Aorta (tissue), 5 donors: Measurements from ENCODE around the gene CRB2. TPM values are rescaled to one million over a fixed set of nuclear protein-coding genes. Genes with fewer than 3 reads are reported as not detected.

ENCODE experiments used
- ATAC-seq: fragments of 200-7000 bp; cut with Tn5 transposase; one replicate; pipeline ENCODE4 v1.9.1; 2022; ENCODE audit warnings: moderate library complexity; ENCODE audit not compliant: low FRiP score
- DNase-seq, 2 donors: peaks; one replicate each; pipeline ENCODE4 v3.0.0-alpha.2; 2020
- H3K27ac ChIP-seq, 2 donors: one replicate each; pipeline ENCODE4 v1.5.1; 2013; ENCODE audit warnings: low read length in 2 of 2, mild to moderate bottlenecking in 2 of 2, moderate library complexity in 2 of 2, control low read depth in 1 of 2, inconsistent platforms in 1 of 2, low read depth in 1 of 2
- H3K27me3 ChIP-seq, 2 donors: one replicate each; pipeline ENCODE4 v1.6.1; 2013; ENCODE audit warnings: control low read depth in 1 of 2, low read length in 1 of 2, mild to moderate bottlenecking in 1 of 2, moderate library complexity in 1 of 2; ENCODE audit not compliant: insufficient read depth in 2 of 2, control insufficient read depth in 1 of 2
- H3K36me3 ChIP-seq, 2 donors: one replicate each; pipeline ENCODE4 v1.6.1; 2013; ENCODE audit warnings: control low read depth in 1 of 2, low read length in 1 of 2, mild to moderate bottlenecking in 1 of 2; ENCODE audit not compliant: insufficient read depth in 2 of 2, control insufficient read depth in 1 of 2
- H3K4me1 ChIP-seq, 2 donors: one replicate each; pipeline ENCODE4 v1.6.1; 2013; ENCODE audit warnings: low read length in 2 of 2, control low read depth in 1 of 2, mild to moderate bottlenecking in 1 of 2, moderate library complexity in 1 of 2; ENCODE audit not compliant: insufficient read depth in 2 of 2, control insufficient read depth in 1 of 2
- H3K4me3 ChIP-seq, 2 donors: one replicate each; pipeline ENCODE4 v1.5.1; 2013; ENCODE audit warnings: low read length in 2 of 2, control low read depth in 1 of 2, mild to moderate bottlenecking in 1 of 2
- H3K9me3 ChIP-seq: one replicate; pipeline ENCODE4 v1.6.1; 2013; ENCODE audit warnings: mild to moderate bottlenecking, low read length; ENCODE audit not compliant: control insufficient read depth
- WGBS, 2 donors: extraction: QIAGEN DNeasy Blood & Tissue Kit; methylation state at CpG; one replicate each; pipeline ENCODE4 v1.1.7; 2013; 5-methylcytosine and 5-hydroxymethylcytosine counted together
- intact Hi-C, 2 donors: fragments of 100-400 bp; cut with DNase I; formaldehyde crosslinking; loops; one replicate each; pipeline versions ENCODE4 v1.14.2 to v1.15.0; 2022
- polyA plus RNA-seq, 2 donors: library from polyadenylated mRNA; stranded (reverse); fragments of 200-250 nt; gene quantifications; one replicate each; pipeline ENCODE4 v1.2.3, GENCODE V29; 2013
- total RNA-seq, 2 donors: library from RNA; stranded (reverse); fragmentation: NEBNext Ultra II Directional; extraction: Animal tissue kit (Norgen Biotek cat#: 25700); gene quantifications; one replicate each; pipeline ENCODE4 v1.2.1, GENCODE V29; 2021
- donor health status: healthy with polysubstance abuse.
- donor health status: Bipolar disorder and iron deficiency.
- donor health status: DM: no; HTN: no; CAD: no.
- donor health status: DM: no; HTN: no; CAD: no.
- donor health status: DM: yes; HTN: yes; CAD: no.

Gene CRB2
- total and polyA plus RNA-seq, 4 donors, result 0.03 to 0.15 TPM; not detected in 2

DNA sequence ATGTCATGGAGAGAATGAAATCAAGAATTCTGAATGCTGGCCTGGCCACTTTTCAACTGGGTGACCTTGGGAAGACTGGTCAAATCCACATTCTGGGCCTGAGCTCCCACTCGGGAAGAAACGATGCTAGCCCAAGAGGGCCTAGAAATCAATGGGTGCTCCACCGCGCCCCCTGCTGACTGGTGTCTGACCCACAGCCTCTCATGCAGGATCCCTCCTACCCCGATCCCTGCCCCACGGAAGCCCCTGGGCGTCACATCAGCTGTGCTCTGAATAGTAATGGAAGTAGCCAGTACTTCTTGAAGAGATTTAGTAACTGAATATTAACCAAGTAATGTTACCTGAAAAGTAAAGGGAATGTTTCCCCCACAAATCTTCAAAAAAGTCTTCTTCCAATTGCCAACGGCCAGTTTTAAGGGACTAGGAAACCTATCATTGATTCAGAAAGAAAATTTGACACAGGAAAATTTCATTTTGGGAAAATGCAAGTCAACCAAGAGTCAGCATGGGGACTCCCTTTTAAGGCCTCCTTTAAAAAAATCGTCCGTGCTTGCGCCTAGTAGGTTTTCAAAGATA is 43.9 kb downstream of the CRB2 start:
- Histone ChIP-seq H3K4me1 (no peaks in the 10 kb centered on the region), H3K36me3 (no peaks in the 10 kb centered on the region), H3K9me3 (no peaks in the 10 kb centered on the region), H3K27ac (no peak overlapping the region), H3K4me3 (no peak overlapping the region), H3K27me3 (no peaks in the 10 kb centered on the region)
- DNase-seq (no peak), ATAC-seq (no peak)
- 83 to 84% methylated on average over 11 of the region's 11 CpGs for WGBS, 2 donors
- intact Hi-C loops, result loop anchor here (5.0 kb wide), 1 partner anchor 642 kb away; no protein-coding TSS in a partner anchor

DNA sequence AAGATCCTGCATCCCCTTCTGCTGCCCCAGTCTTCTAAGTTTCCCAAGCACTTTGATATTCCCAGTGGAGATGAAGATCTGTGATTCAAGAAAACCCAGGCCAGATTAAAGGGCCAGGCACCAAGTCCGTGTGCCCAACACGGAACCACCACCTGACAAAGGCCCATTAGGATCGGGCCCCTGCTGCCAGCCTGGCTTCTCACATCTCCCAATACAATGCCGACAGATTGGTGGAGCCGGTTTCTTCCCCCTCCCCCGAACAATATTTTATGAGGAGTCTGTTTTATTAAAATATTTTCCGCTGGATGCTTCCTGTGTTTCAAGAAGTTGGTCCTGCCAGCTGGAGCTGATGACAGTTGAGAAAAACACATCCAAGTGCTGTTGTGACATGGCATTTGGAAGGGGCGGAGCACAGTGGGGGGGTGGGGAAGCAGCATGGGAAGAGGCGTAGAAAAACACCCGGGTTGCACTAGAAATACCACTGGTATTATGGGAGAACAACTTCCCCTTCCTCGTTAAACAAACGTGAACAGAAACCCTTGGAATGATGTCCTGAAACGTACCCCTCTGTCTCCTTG is 45.0 kb downstream of the CRB2 start:
- 11 to 35% methylated on average over 13 of the region's 13 CpGs for WGBS, 2 donors
- Histone ChIP-seq H3K27me3 (no peaks in the 10 kb centered on the region), H3K9me3 (no peaks in the 10 kb centered on the region), H3K4me3 (no peak overlapping the region), H3K4me1 (no peaks in the 10 kb centered on the region), H3K36me3 (no peaks in the 10 kb centered on the region), H3K27ac (no peak overlapping the region)
- intact Hi-C loops, result loop anchor here (5.0 kb wide), 1 partner anchor 641 kb away; no protein-coding TSS in a partner anchor
- ATAC-seq, result peak; percentile 63
- no peak for DNase-seq

DNA sequence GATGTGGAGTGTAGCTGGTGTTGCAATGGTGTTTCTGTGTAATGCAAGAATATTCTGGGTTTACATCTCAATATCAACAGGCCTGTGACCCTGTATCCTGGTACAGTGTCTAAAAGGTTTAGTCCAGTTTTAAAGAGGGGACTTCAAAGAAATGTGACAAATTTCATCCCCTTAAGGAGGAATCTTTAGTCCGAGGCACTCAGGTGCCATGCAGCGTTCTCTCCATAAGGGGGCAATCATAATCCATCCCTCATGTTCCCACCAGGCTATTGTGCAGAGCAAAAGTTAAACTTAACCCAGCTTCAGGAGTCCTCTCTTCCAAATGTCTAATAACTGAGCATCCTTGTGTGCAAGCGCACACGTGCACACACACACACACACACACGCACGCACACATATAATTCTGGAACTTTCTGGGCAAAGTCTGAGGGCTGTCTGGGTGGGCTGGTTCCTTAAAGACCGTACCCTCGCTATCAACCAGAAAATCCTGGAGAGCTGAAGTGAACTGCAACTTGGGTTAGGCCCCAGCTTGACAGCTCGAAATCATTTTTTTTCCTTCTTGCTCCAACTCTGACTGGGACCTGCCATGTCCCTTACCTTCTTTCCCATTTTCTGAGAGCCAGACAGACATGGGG is 46.0 kb downstream of the CRB2 start:
- intact Hi-C loops, result loop anchor here (5.0 kb wide), 1 partner anchor 640 kb away; no protein-coding TSS in a partner anchor
- no peak for DNase-seq
- no peaks in the 10 kb centered on the region for H3K9me3 ChIP-seq
- ATAC-seq, result peak; percentile 88
- no peaks in the 10 kb centered on the region for H3K4me1 ChIP-seq
- 35 to 43% methylated on average over 9 of the region's 9 CpGs for WGBS, 2 donors
- no peaks in the 10 kb centered on the region for H3K36me3 ChIP-seq
- no peaks in the 10 kb centered on the region for H3K27me3 ChIP-seq
- H3K27ac ChIP-seq, result no peak overlapping the region
- H3K4me3 ChIP-seq, result no peak overlapping the region

DNA sequence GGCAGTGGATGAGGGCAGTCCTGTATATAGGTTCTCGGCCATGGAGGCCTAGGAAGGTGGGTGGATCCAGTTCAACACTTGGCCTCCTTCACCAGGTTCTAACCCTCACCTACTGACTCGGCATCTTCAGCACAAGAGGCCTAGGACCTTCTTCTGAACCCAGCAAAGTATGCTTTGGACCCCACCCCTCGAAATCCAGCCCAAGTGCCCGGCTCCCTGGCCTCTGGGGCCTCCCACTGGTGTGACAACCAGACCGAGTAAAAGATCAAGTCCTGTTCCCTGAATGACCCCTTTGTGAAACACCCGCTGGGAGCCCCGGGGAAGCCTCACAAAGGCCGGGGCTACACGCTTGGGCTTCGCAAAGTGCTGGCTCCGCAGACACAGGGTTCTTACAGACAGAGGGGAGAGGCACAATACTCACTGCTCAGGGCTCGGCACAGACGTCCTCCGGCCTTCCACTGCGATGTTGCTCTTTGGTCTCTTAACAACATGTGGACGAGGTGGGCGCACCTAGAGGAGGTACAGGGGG is 47.0 kb downstream of the CRB2 start:
- no peak for ATAC-seq
- Histone ChIP-seq H3K9me3 (no peaks in the 10 kb centered on the region), H3K4me3 (no peak overlapping the region), H3K36me3 (no peaks in the 10 kb centered on the region), H3K27ac (no peak overlapping the region), H3K4me1 (no peaks in the 10 kb centered on the region), H3K27me3 (no peaks in the 10 kb centered on the region)
- 93 to 95% methylated on average over 17 of the region's 17 CpGs for WGBS, 2 donors
- intact Hi-C loops, result loop anchor here (5.0 kb wide), 1 partner anchor 639 kb away; no protein-coding TSS in a partner anchor
- no peak for DNase-seq

DNA sequence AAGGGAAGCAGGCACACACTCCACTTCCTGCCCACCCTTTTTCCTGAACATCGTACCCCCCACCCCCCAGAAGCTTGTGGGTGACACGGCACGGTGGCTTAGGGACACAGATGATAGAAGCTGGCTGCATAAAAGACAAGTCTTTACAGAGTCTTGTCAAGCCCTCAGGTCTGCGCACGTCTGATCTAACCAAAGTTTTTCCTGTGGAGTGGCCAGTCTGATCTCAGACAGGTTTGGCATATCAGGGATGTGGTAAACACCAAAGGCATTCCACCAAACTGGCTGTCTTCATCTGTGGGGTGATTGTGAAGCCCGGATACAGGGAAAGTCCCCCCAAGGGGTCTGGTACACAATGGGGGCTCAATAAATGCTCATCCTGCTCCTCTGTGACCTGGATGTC is 50.0 kb downstream of the CRB2 start:
- Histone ChIP-seq H3K9me3 (no peaks in the 10 kb centered on the region), H3K27ac (no peak overlapping the region), H3K36me3 (no peaks in the 10 kb centered on the region), H3K4me1 (no peaks in the 10 kb centered on the region), H3K27me3 (no peaks in the 10 kb centered on the region), H3K4me3 (no peak overlapping the region)
- WGBS, 2 donors, result 94 to 97% methylated on average over 6 of the region's 6 CpGs
- DNase-seq (peak in 1 of 2 donors; percentile 5), ATAC-seq (no peak)
- intact Hi-C loops, result no loop called here

DNA sequence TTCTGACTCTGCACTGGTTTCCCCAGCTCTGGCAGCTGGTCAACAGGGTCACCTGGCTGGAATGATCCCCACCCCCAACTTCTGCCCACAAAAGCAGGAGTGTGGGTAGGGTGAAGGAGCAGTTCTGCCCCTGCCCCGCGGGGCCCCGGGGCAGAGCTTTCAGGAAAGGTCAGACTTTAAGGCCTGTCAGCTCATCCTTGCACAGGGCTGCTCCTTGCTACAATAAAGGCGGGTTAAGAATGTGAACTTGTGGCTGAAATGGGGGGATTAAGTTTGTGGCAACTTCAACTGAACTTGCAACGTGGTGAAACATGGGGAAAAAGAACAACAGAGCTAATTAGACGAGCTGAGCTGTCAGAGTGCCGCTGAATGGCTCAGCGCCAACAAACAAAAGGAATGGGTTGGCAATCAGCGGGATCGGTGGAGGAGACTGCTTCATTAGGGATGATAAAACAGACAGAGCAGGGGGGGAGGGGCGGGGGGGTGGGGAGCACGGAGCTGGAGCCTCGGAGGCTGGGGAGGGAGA is 50.8 kb downstream of the CRB2 start:
- no peak overlapping the region for H3K4me3 ChIP-seq
- ATAC-seq, result no peak
- intact Hi-C loops, result no loop called here
- no peaks in the 10 kb centered on the region for H3K4me1 ChIP-seq
- 71 to 74% methylated on average over 12 to 13 of the region's 13 CpGs for WGBS, 2 donors
- no peak overlapping the region for H3K27ac ChIP-seq
- peak in 1 of 2 donors; percentile 11 for DNase-seq
- H3K36me3 ChIP-seq, result no peaks in the 10 kb centered on the region
- no peaks in the 10 kb centered on the region for H3K9me3 ChIP-seq
- H3K27me3 ChIP-seq, result no peaks in the 10 kb centered on the region

DNA sequence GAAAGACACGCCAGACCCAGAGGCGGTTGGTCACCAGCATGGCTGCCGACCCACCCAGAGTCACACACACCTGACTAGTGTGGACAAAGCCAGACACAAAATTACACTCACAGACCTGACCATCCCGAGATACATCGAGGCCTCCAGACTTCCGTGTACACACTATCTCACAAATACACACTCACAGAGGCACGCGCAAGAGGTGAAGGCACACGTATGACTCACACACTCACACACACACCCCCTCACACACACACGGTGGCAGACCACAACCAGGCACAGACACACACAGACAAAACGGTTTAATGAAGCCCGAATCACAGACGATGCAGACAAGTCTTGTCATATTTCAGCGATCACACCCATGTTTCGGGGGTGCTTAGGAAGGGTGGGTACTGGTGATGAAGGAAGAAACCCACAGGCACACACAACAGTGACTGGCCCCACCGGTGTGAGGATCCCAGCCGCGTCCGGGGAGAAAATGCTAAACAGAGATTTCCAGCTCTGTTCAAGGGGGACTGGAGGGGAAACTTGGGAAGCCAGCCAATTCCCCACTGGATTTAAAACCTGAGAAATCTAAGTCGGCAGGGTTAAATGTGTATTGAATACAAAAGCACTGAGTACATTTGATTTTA is 51.3 kb downstream of the CRB2 start:
- H3K36me3 ChIP-seq, result no peaks in the 10 kb centered on the region
- H3K27me3 ChIP-seq, result no peaks in the 10 kb centered on the region
- intact Hi-C loops, result no loop called here
- peak in 1 of 2 donors; percentile 17 for DNase-seq
- WGBS, 2 donors, result 84% methylated on average over 20 of the region's 20 CpGs
- H3K9me3 ChIP-seq, result no peaks in the 10 kb centered on the region
- H3K27ac ChIP-seq, result no peak overlapping the region
- ATAC-seq, result no peak
- H3K4me1 ChIP-seq, result no peaks in the 10 kb centered on the region
- no peak overlapping the region for H3K4me3 ChIP-seq

DNA sequence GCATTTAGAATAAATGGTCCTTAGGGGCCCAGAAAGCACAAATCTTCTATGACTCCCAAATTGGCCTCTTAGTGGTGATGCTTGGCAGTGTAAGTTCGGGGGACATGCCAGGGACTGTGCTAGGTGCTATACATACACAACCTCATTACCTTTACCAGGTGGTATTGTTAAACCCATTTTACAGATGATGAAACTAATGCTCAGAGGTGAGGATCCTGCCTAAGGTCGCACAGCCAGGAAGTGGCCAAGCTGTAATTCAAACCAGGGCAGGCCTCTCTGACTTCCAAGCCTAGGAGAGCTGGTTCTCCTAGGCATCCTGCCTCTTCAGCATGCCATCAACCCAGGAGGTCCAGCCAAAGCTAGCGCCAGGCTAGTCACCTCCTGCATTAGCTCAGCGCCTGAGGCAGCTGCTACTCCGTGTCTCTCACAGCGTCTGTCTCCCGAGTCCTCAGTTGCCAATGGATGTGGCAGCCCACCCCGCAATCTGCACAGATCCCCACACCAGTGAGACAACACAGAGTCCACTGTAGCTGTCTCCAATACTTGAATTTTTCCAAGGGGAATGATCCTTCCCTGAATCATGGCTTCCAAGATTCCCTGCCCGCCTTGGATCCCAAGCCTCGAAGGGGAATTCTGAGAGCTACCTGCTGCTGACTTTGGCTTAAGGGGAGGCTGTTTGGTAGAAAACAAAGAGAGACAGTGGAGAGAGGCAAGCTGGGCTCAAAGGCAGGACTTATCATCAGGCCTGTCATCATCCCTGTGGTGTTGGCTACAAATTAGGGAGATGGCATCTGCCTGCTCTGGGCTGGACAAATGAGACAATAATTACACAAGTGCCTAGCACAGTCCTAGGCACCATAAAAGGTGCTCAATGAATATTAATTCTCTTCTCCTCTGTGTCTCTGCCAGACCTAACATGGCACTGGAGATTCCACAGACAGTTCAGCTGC is 52.6 kb downstream of the CRB2 start:
- no peaks in the 10 kb centered on the region for H3K9me3 ChIP-seq
- intact Hi-C loops, result no loop called here
- no peaks in the 10 kb centered on the region for H3K27me3 ChIP-seq
- H3K4me3 ChIP-seq, result no peak overlapping the region
- WGBS, 2 donors, result 84 to 96% methylated on average over 10 of the region's 10 CpGs
- DNase-seq, result peak in 1 of 2 donors; percentile 6
- no peak overlapping the region for H3K27ac ChIP-seq
- H3K4me1 ChIP-seq, result no peaks in the 10 kb centered on the region
- no peak for ATAC-seq
- H3K36me3 ChIP-seq, result no peaks in the 10 kb centered on the region
